ENCODE measurements around the gene MRPL54.

MRPL54 gene

GRCh38 chr19:3770136-3770999, 7.9 kb downstream of the MRPL54 start:
- no peak for DNase-seq

GRCh38 chr19:3771000-3771905, 8.8 kb downstream of the MRPL54 start:
- DNase-seq, result no peak

- DNase-seq, result no peak
Observed at GRCh38 chr19:3771906-3772455, 9.5 kb downstream of the MRPL54 start, which contains the start of gene RAX2. TSS of gene RAX2 (minus strand) at chr19:3772228. CDS start at chr19:3771742, 486 bp downstream.

GRCh38 chr19:3773814-3774515, 11.5 kb downstream of the MRPL54 start:
- DNase-seq, result no peak

- no peak for DNase-seq
Observed at GRCh38 chr19:3774621-3775373, 12.3 kb downstream of the MRPL54 start.

GRCh38 chr19:3775374-3775711, 12.9 kb downstream of the MRPL54 start:
- DNase-seq, result no peak

GRCh38 chr19:3775831-3776230, 13.3 kb downstream of the MRPL54 start:
- DNase-seq, result no peak

GRCh38 chr19:3776479-3777040, 14.1 kb downstream of the MRPL54 start:
- no peak for DNase-seq

GRCh38 chr19:3778104-3778867, 15.8 kb downstream of the MRPL54 start:
- DNase-seq, result no peak

- DNase-seq, result no peak
Observed at GRCh38 chr19:3778899-3779723, 16.6 kb downstream of the MRPL54 start.

- no peak for DNase-seq
Observed at GRCh38 chr19:3780786-3781304, 18.4 kb downstream of the MRPL54 start.

- no peak for DNase-seq
Observed at GRCh38 chr19:3781603-3782002, 19.1 kb downstream of the MRPL54 start.

GRCh38 chr19:3782330-3782729, 19.8 kb downstream of the MRPL54 start:
- no peak for DNase-seq

- DNase-seq, result no peak
Observed at GRCh38 chr19:3782903-3783302, 20.4 kb downstream of the MRPL54 start.

GRCh38 chr19:3783660-3784584, 21.4 kb downstream of the MRPL54 start:
- no peak for DNase-seq

GRCh38 chr19:3784607-3785450, 22.3 kb downstream of the MRPL54 start:
- no peak for DNase-seq

GRCh38 chr19:3785451-3785937, 23.0 kb downstream of the MRPL54 start:
- no peak for DNase-seq
